Measurements from ENCODE around the gene COL5A3. TPM values are rescaled to one million over a fixed set of nuclear protein-coding genes. Genes with fewer than 3 reads are reported as not detected.

COL5A3 gene
- total RNA-seq, 1 donor from 2014 or later, result not detected

Other genes starting within 250 kb of the COL5A3 start
- gene ZNF846, start 241.8 kb downstream of the COL5A3 start, total RNA-seq, result 2.1 and 25.8 TPM in 2 replicates
- 9.7 and 16.7 TPM in 2 replicates for gene FBXL12, start 191.4 kb downstream of the COL5A3 start, total RNA-seq
- 229 and 449 TPM in 2 replicates for gene UBL5, start 182.6 kb downstream of the COL5A3 start, total RNA-seq
- gene PIN1, start 175.2 kb downstream of the COL5A3 start, total RNA-seq, result 92.3 and 112 TPM in 2 replicates
- 0.87 and 4.9 TPM in 2 replicates for gene OLFM2, start 74.0 kb downstream of the COL5A3 start, total RNA-seq
- not detected in 2 replicates for gene RDH8, start 3.0 kb upstream of the COL5A3 start, total RNA-seq
- 22.1 and 24.1 TPM in 2 replicates for gene SHFL, start 75.8 kb upstream of the COL5A3 start, total RNA-seq
- gene ANGPTL6, start 92.2 kb upstream of the COL5A3 start, total RNA-seq, result under 0.01 and 0.35 TPM in 2 replicates
- 41.0 and 46.2 TPM in 2 replicates for gene PPAN, start 95.9 kb upstream of the COL5A3 start, total RNA-seq
- gene P2RY11, start 101.2 kb upstream of the COL5A3 start, total RNA-seq, result 10.2 TPM in 1 of 2 replicates, not detected in the other
- gene EIF3G, start 109.4 kb upstream of the COL5A3 start, total RNA-seq, result 309 and 416 TPM in 2 replicates
- 37.4 and 38.0 TPM in 2 replicates for gene DNMT1, start 184.4 kb upstream of the COL5A3 start, total RNA-seq
- gene S1PR2, start 220.8 kb upstream of the COL5A3 start, total RNA-seq, result 3.0 and 3.3 TPM in 2 replicates
- gene MRPL4, start 241.7 kb upstream of the COL5A3 start, total RNA-seq, result 23.1 and 29.5 TPM in 2 replicates

All from renal cortical epithelial cell (primary cell).